ENCODE results near the gene IFFO2. TPM values are rescaled to one million over a fixed set of nuclear protein-coding genes. Genes with fewer than 3 reads are reported as not detected.

Gene IFFO2
- total RNA-seq, 4 donors from 2014 or later: 5.0 to 145 (median 13.6) TPM

DNA sequence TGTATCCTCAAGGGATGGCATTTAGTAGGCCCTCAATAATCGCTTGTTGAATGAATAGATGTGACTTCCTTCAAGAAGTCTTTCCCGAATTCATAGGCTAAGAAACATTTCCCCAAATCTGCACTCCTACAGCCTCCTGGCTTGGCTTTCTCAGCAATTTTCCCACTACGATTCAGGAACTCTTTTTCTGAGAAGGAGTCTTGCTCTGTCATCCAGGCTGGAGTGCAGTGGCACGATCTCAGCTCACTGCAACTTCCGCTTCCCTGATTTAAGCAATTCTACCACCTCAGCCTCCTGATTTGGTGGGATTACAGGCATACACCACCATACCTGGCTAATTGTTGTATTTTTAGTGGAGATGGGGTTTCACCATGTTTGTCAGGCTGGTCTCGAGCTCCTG lies 37.9 kb upstream of the IFFO2 start:
- DNase-seq: no peak
- no peaks in the 10 kb centered on the region for H3K27me3 ChIP-seq
- peaks cover 0 to 8% (median 4%) of the 10 kb centered on the region in 4 donors for H3K4me1 ChIP-seq
- in situ Hi-C loops (cut with MboI; ENCODE audit: low pct_ligation_motif_present in 1 of 4, low pct_unique_long_range_greater_than_20kb in 1 of 4, low sequenced_read_pairs in 3 of 4) (no loop called here), intact Hi-C loops (cut with DNase I; ENCODE audit: low total_unique reads) (loop anchor here (10.0 kb wide), 1 partner anchor 1460 kb away; no protein-coding TSS in a partner anchor)
- H3K9me3 ChIP-seq: no peaks in the 10 kb centered on the region
- no peaks in the 10 kb centered on the region for H3K36me3 ChIP-seq
- TF ChIP-seq, protein P1, sequence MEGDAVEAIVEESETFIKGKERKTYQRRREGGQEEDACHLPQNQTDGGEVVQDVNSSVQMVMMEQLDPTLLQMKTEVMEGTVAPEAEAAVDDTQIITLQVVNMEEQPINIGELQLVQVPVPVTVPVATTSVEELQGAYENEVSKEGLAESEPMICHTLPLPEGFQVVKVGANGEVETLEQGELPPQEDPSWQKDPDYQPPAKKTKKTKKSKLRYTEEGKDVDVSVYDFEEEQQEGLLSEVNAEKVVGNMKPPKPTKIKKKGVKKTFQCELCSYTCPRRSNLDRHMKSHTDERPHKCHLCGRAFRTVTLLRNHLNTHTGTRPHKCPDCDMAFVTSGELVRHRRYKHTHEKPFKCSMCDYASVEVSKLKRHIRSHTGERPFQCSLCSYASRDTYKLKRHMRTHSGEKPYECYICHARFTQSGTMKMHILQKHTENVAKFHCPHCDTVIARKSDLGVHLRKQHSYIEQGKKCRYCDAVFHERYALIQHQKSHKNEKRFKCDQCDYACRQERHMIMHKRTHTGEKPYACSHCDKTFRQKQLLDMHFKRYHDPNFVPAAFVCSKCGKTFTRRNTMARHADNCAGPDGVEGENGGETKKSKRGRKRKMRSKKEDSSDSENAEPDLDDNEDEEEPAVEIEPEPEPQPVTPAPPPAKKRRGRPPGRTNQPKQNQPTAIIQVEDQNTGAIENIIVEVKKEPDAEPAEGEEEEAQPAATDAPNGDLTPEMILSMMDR (IDR thresholded peaks at IDR 0.05): no peak
- no peak for TF ChIP-seq POLR2A (IDR thresholded peaks at IDR 0.05)
- no peak for TF ChIP-seq POLR2AphosphoS5 (IDR thresholded peaks at IDR 0.05)
- TF ChIP-seq EP300 (IDR thresholded peaks at IDR 0.05; ENCODE audit: low read depth): no peak
- no peak overlapping the region for H3K27ac ChIP-seq
- WGBS, 2 donors (ENCODE audit: low coverage in 1 of 2): 79 to 89% methylated on average over 4 to 6 of the region's 6 CpGs
- no peak overlapping the region for H3K4me3 ChIP-seq

DNA sequence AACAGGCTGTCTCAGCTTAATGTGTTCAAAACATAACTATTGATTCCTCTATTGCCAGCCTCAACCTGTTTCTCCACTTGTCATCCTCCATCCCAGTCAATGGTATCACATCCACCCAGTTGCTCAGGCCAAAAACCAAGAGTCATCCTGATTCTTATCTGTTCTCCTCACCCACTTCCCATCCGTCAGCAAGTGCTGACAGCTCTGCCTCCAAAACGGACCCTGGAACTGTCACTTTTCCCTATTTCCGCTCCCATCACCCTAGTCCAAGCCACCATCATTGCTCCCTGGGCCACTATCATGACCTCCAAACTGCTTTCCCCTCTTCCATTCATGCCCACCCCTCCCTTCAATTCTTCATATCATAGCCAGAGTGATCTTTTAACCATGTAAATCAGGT lies 36.2 kb upstream of the IFFO2 start:
- WGBS, 2 donors (ENCODE audit: low coverage in 1 of 2): 79 to 88% methylated on average over 3 of the region's 3 CpGs
- no peaks in the 10 kb centered on the region for H3K4me1 ChIP-seq
- no peak overlapping the region for H3K4me3 ChIP-seq
- H3K9me3 ChIP-seq: no peaks in the 10 kb centered on the region
- no peak overlapping the region for H3K27ac ChIP-seq
- H3K36me3 ChIP-seq: no peaks in the 10 kb centered on the region
- no peak for DNase-seq
- intact Hi-C loops (cut with DNase I; ENCODE audit: low total_unique reads) (loop anchor here (10.0 kb wide), 1 partner anchor 1462 kb away; no protein-coding TSS in a partner anchor), in situ Hi-C loops (cut with MboI; ENCODE audit: low pct_ligation_motif_present in 1 of 4, low pct_unique_long_range_greater_than_20kb in 1 of 4, low sequenced_read_pairs in 3 of 4) (no loop called here)
- TF ChIP-seq POLR2A (IDR thresholded peaks at IDR 0.05) (no peak), POLR2AphosphoS5 (IDR thresholded peaks at IDR 0.05) (no peak), EP300 (IDR thresholded peaks at IDR 0.05; ENCODE audit: low read depth) (no peak)
- no peaks in the 10 kb centered on the region for H3K27me3 ChIP-seq

DNA sequence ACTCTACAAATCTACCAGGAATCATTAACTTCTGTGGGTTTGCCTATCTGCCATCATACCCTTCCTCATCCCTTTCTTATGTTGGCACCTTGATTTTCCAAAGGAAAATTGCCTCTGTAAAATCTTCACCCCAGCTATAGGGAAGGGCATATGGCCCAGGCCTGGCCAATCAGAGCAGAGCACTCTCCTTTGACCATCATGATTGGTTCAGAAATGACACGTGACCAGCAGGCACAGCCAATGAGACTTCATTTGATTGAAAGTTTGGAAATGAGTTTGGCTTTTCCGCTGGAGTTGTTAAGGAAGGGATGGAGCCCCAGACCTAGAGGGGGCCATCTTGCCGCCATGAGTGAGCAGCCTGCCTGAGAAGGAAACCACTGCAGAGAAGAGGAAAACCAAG lies 35.1 kb upstream of the IFFO2 start:
- intact Hi-C loops (cut with DNase I; ENCODE audit: low total_unique reads): loop anchor here (10.0 kb wide), 1 partner anchor 1463 kb away; no protein-coding TSS in a partner anchor

DNA sequence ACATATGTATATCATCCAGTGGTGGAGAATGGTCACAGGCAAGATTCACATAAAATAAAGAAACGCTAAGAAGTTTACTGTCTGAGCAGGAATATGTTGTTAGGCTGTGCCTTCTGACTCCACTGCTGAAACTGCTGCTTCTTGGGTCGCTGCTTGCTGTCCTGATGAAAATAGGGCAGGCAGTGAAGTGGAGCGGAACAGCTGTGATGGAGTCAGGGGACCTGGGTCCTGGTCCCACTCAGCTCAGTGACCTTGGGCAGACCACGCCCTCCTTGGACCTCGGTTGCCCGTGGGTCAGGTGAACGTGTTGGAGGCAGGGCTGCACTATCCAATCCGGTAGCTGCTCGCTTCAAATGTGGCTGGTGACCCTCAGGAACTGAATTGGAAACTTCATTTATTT lies 33.4 kb upstream of the IFFO2 start:
- Histone ChIP-seq H3K27me3 (no peaks in the 10 kb centered on the region), H3K9me3 (no peaks in the 10 kb centered on the region), H3K4me1 (no peaks in the 10 kb centered on the region), H3K27ac (no peak overlapping the region), H3K4me3 (no peak overlapping the region), H3K36me3 (no peaks in the 10 kb centered on the region)
- no peak for TF ChIP-seq POLR2AphosphoS5 (IDR thresholded peaks at IDR 0.05)
- no peak for TF ChIP-seq EP300 (IDR thresholded peaks at IDR 0.05; ENCODE audit: low read depth)
- TF ChIP-seq, protein P1 (IDR thresholded peaks at IDR 0.05): no peak
- TF ChIP-seq POLR2A (IDR thresholded peaks at IDR 0.05): no peak
- intact Hi-C loops (cut with DNase I; ENCODE audit: low total_unique reads) (loop anchor here (10.0 kb wide), 1 partner anchor 1465 kb away; no protein-coding TSS in a partner anchor), in situ Hi-C loops (cut with MboI; ENCODE audit: low pct_ligation_motif_present in 1 of 4, low pct_unique_long_range_greater_than_20kb in 1 of 4, low sequenced_read_pairs in 3 of 4) (no loop called here)
- 82% methylated on average over 4 to 9 of the region's 9 CpGs for WGBS, 2 donors (ENCODE audit: low coverage in 1 of 2)
- no peak for DNase-seq

More for the DNA sequence above, 35.1 kb upstream of the IFFO2 start:
- WGBS, 2 donors (ENCODE audit: low coverage in 1 of 2): 80 to 100% methylated on average over 1 to 3 of the region's 3 CpGs
- no peaks in the 10 kb centered on the region for H3K9me3 ChIP-seq
- DNase-seq: no peak
- in situ Hi-C loops (cut with MboI; ENCODE audit: low pct_ligation_motif_present in 1 of 4, low pct_unique_long_range_greater_than_20kb in 1 of 4, low sequenced_read_pairs in 3 of 4): no loop called here
- H3K27ac ChIP-seq: no peak overlapping the region
- no peaks in the 10 kb centered on the region for H3K4me1 ChIP-seq
- H3K36me3 ChIP-seq: no peaks in the 10 kb centered on the region
- no peaks in the 10 kb centered on the region for H3K27me3 ChIP-seq
- no peak for TF ChIP-seq POLR2AphosphoS5 (IDR thresholded peaks at IDR 0.05)
- no peak for TF ChIP-seq POLR2A (IDR thresholded peaks at IDR 0.05)
- no peak for TF ChIP-seq EP300 (IDR thresholded peaks at IDR 0.05; ENCODE audit: low read depth)
- TF ChIP-seq, protein P1 (IDR thresholded peaks at IDR 0.05): no peak
- H3K4me3 ChIP-seq: no peak overlapping the region

All from transverse colon (tissue), 4 donors.